Measurements from ENCODE around the gene OR2T5.
"Not testable (repeated sequence)": the region's sequence is repeated elsewhere in the genome, so short reads cannot be mapped to it uniquely, and the experiment has no call there.

The OR2T5 gene

GRCh38 chr1:248488289-248488688 lies at the start of gene OR2T5:
OR2T5 (plus strand) TSS chr1:248488589; CDS start chr1:248488589, 0 bp downstream.
- not testable (repeated sequence) for DNase-seq

- not testable (repeated sequence) for DNase-seq
Measured at GRCh38 chr1:248438668-248439067, 49.7 kb upstream of the OR2T5 start.

GRCh38 chr1:248439283-248439682 lies 49.1 kb upstream of the OR2T5 start:
- not testable (repeated sequence) for DNase-seq

- DNase-seq = not testable (repeated sequence)
Measured at GRCh38 chr1:248442500-248443277, 45.7 kb upstream of the OR2T5 start.

- DNase-seq = not testable (repeated sequence)
Measured at GRCh38 chr1:248444603-248445002, 43.8 kb upstream of the OR2T5 start.

- DNase-seq = not testable (repeated sequence)
Measured at GRCh38 chr1:248445399-248445798, 43.0 kb upstream of the OR2T5 start, which contains the start of gene OR2T2. OR2T2 (plus strand) TSS chr1:248445637; CDS start chr1:248452798, 7,161 bp downstream.

GRCh38 chr1:248448409-248449074 lies 39.8 kb upstream of the OR2T5 start:
- DNase-seq = not testable (repeated sequence)

GRCh38 chr1:248449821-248450465 lies 38.4 kb upstream of the OR2T5 start:
- DNase-seq = not testable (repeated sequence)

GRCh38 chr1:248450466-248451145 lies 37.8 kb upstream of the OR2T5 start:
- not testable (repeated sequence) for DNase-seq

- DNase-seq = not testable (repeated sequence)
Measured at GRCh38 chr1:248453619-248454018, 34.8 kb upstream of the OR2T5 start.

GRCh38 chr1:248455045-248455444 lies 33.3 kb upstream of the OR2T5 start:
- DNase-seq = not testable (repeated sequence)

- DNase-seq = not testable (repeated sequence)
Measured at GRCh38 chr1:248456635-248457034, 31.8 kb upstream of the OR2T5 start.

GRCh38 chr1:248459117-248459516 lies 29.3 kb upstream of the OR2T5 start:
- not testable (repeated sequence) for DNase-seq

- no peak for DNase-seq
Measured at GRCh38 chr1:248471154-248471553, 17.2 kb upstream of the OR2T5 start.

GRCh38 chr1:248472111-248472510 lies 16.3 kb upstream of the OR2T5 start:
- not testable (repeated sequence) for DNase-seq

GRCh38 chr1:248473051-248473450 lies 15.3 kb upstream of the OR2T5 start, which contains the start of gene OR2T3:
OR2T3 (plus strand) TSS chr1:248473351; CDS start chr1:248473351, 0 bp downstream.
- DNase-seq = not testable (repeated sequence)

- DNase-seq = not testable (repeated sequence)
Measured at GRCh38 chr1:248475660-248476059, 12.7 kb upstream of the OR2T5 start.

GRCh38 chr1:248481686-248482579 lies 6.5 kb upstream of the OR2T5 start:
- DNase-seq = not testable (repeated sequence)

GRCh38 chr1:248496661-248497060 lies 8.3 kb downstream of the OR2T5 start:
- DNase-seq = not testable (repeated sequence)

GRCh38 chr1:248500305-248501035 lies 12.1 kb downstream of the OR2T5 start:
- DNase-seq = not testable (repeated sequence)

- DNase-seq = not testable (repeated sequence)
Measured at GRCh38 chr1:248507773-248508172, 19.4 kb downstream of the OR2T5 start, which contains the start of gene OR2G6. OR2G6 (plus strand) TSS chr1:248508073; CDS start chr1:248521647, 13,574 bp downstream.

Data from NCI-H1436 treated with DMSO at 0.1 percent for 48 hours (cell line).